NCI-H510A treated with DMSO at 0.1 percent for 48 hours (cell line): ENCODE data around the gene NUP188.

Source experiments
- DNase-seq: peaks from one replicate; lab custom pipeline; 2025; lab: John Stamatoyannopoulos, UW

Gene NUP188

GRCh38 chr9:129007035-129007765, 59.7 kb downstream of the NUP188 start:
- no peak for DNase-seq

DNA sequence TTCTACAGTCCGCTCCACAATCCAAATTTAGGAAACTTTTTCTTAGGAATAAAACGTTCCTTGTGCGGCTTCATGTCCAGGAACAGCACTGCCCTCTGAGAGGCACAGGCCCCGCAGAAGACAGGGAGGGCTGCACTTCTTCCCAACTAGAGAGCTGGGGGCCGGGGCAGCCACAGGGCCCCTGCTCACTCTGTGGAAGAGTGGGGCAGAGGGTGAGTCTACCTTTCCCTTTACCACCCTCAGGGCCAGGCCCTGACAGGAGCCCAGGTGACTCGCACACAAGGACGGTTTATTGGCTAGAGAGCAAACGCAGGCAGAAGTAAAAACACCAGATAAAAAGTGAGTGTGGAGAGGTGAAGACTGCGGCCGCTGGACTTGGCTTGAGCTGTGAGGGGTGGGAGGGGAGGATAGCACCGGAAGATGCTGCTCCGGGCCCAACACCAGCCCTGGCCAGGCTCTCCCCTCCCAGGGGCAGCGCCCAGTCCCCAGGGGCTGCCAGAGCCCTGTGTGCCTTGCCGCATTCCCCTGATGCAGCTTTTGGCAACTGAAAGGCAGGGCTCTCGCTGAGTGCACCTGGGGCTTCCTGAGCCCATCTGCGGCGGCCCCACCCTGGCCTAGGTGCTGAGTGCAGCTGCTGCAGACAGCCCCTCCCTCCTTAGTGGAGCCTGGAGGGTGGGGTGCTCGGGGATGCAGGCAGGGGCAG, 60.4 kb downstream of the NUP188 start:
- DNase-seq: no peak

DNA sequence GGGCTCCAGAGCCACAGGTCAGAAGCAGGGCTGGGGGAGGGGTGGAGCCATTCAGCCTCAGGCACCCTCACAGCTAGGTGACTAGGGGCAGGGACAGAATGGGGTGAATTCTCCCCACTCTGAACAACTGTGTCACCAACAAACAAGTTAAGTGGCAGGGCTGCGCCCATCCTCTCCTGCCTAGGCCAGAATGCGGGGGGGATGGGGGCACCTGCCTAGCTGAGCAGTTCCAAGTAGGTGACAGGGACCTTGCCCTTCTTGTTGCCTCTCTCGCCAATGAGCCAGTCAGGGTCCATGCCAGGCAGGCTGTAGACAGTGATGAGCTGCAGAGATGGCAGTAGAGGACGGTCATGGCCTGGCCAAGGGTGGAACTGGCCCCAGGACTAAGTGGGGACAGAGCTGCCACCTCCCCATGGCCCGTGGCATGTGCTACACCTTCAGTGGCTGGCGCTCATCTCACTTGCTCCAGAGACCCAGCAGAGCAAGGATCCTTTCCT, 61.0 kb downstream of the NUP188 start:
- no peak for DNase-seq

GRCh38 chr9:129008986-129009583, 61.6 kb downstream of the NUP188 start:
- no peak for DNase-seq

- no peak for DNase-seq
Observed at GRCh38 chr9:129009584-129010141, 62.2 kb downstream of the NUP188 start.

DNA sequence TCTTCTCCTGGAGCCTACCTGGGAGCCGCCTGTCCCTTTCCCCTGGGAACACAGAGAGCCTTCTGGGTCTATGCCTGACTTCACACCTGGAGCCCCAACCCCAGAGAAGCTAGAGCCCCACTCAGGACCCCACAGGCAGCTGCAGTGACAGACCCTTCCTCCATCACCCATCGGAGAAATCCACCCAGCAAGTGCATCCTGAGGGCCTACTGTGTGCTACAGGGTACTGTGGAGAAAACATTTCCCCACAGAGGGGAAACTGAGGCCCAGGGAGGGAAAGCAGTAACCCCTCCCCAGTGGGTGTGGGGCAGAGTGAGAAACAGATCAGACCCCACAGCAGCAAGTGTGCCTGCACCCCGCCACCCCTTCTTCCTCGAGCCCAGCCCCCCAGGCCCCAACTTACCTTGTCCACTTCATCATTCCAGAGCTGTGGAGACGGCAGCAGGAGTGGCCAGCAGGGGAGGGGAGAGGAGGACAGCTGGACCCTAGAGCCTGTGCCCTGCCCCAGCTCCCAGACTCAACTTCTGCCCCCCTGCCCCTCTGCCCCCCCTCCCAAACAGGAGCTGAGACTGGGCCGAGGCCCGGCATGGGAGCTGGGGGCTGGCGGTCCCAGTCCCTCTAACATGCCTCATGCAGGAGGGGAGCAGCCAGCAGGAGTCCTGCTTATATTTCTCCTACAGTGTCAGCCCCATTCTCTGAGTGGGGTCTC, 62.9 kb downstream of the NUP188 start:
- DNase-seq: no peak

GRCh38 chr9:129011170-129011569, 63.7 kb downstream of the NUP188 start:
- DNase-seq: no peak

GRCh38 chr9:129011761-129012181, 64.3 kb downstream of the NUP188 start:
- no peak for DNase-seq

DNA sequence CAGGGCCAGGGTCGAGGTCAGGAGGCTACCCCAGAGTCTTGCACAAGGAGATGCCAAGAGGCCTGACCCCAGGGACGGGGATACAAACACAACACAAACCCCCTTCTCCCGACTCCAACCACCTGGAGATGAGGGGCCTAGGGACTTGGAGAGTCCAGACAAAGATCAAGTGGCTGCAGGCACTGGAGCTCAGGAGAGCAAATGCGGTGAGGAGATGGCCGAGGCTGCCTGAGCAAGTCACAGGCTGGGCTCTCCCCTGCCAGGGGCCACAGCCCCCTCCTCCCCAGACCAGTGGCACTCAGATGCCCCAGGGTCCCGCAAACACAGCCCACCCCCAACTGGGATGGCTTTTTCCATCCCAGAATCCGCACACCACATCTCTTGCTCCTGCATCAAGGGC, 64.8 kb downstream of the NUP188 start:
- no peak for DNase-seq

DNA sequence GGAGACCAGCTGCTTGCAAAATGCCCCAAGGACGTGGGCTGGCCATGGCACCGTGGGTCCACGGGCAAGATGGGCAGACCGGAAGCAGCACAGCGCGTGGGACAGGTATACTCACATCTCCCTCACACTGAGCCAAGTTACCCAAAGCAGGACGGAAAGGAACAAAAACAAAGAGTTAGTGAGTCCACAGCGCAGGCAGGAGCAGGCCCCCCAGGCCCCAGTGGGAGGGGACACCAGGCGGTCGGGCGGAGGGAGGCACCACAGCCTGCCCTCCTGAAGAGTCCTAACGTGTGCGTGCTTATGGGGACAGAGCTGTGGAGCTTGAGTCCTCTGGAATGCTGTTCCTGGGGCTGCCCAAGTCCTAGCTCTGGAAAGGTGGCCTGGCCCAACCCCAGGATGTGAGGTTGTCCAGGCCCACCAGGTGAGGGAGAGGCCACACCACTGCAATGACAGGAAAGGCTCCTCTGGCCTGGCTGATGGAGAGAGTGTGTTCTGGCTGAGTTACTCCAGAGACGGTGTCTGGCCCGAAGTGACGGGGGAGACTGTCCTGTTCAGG, 65.5 kb downstream of the NUP188 start:
- no peak for DNase-seq

GRCh38 chr9:129013674-129014073, 66.2 kb downstream of the NUP188 start:
- DNase-seq: no peak

- no peak for DNase-seq
Observed at GRCh38 chr9:129014124-129014523, 66.6 kb downstream of the NUP188 start.

DNA sequence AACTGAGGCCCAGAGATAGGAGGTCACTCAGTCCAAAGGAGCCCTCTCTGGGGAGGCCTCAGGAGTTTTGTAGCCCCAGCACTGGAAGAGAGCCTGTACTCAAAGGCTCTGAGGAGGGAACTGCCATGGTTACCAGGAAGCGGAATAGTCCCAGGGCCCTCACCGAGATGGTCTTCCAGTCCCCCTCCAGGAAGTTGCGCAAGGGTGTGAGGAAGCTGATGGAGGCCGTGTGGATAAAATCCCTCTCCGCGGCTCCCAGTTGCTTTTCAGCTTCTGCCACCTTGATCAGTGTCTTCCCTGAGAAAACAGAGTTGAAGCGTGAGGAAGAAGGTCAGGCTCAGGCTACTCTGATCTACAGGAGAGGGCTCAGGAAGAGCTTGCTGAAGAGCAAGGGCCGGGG, 67.1 kb downstream of the NUP188 start:
- DNase-seq: no peak

GRCh38 chr9:129021091-129021490, 73.6 kb downstream of the NUP188 start:
- no peak for DNase-seq

- DNase-seq: no peak
Observed at GRCh38 chr9:129022037-129022436, 74.5 kb downstream of the NUP188 start.

- no peak for DNase-seq
Observed at GRCh38 chr9:129023036-129023907, 75.8 kb downstream of the NUP188 start.

GRCh38 chr9:129023908-129024233, 76.4 kb downstream of the NUP188 start:
- DNase-seq: no peak

- DNase-seq: peak; percentile 47
Observed at GRCh38 chr9:129026442-129027223, 79.1 kb downstream of the NUP188 start.

GRCh38 chr9:129027224-129027684, 79.8 kb downstream of the NUP188 start:
- DNase-seq: no peak

DNA sequence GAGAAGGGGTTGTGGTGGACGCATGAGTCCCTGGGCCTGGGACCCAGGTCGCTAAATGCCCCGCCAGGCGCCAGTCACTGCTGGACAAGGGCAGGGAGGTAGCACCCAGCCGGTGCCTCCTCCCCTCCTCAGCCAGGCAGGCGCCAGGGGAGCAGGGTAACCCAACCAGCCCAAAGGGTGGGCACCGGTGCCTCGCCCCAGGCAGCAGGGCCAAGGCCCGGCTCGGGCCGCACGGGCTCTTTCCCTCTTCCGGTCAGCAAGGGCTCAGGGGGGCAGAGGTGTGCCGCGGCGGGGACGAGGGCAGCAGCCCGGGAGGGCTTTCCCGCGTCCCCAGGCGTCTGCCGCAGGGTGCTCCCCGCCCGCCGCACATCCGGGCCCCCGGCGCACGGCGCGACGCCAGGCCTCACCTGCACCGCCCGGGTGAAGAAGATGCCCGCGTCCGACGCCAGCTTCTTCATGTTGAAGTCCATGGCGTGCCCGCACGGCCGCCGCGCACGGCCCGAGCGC, 80.2 kb downstream of the NUP188 start:
- DNase-seq: peak; percentile 58
